Uterus (tissue), 2 donors: Measurements from ENCODE around the gene ADRA2B.

Source experiments
- CTCF ChIP-seq, 4 experiments: fragments of 200-600 bp in 2 of 4; fragments of 450-650 bp in 2 of 4; sonication (generic) in 2 of 4; IDR thresholded peaks; one replicate each; pipeline ENCODE4 v1.5.1; 2016 to 2019; ENCODE audit warnings: antibody characterized with exemption in 4 of 4, mild to moderate bottlenecking in 2 of 4, moderate library complexity in 1 of 4
- POLR2A ChIP-seq, 2 donors: fragments of 450-650 bp; IDR thresholded peaks; one replicate each; pipeline ENCODE4 v1.6.1; 2016; ENCODE audit warnings: antibody characterized with exemption in 2 of 2, mild to moderate bottlenecking in 1 of 2, moderate library complexity in 1 of 2

- TF ChIP-seq CTCF (IDR thresholded peaks at IDR 0.05) (no peak), POLR2A (IDR thresholded peaks at IDR 0.05) (no peak)
Measured at GRCh38 chr2:96102596-96103186, 13.7 kb downstream of the ADRA2B start.
